Natural killer cell (primary cell): ENCODE measurements around the gene ILK. TPM values are rescaled to one million over a fixed set of nuclear protein-coding genes. Genes with fewer than 3 reads are reported as not detected.

ENCODE experiments used
- ATAC-seq, 3 donors: fragments of 150-1000 bp in 2 of 3; fragments of 200-7000 bp in 1 of 3; cut with Tn5 transposase; 1 replicate in 1 of 3; 2 replicates in 2 of 3; pipeline ENCODE4 v1.10.0; 2021; ENCODE audit warnings: mild to moderate bottlenecking in 2 of 3, moderate library complexity in 2 of 3
- DNase-seq, 2 donors: peaks; one replicate each; pipeline versions ENCODE4 v3.0.0 to v3.0.0-alpha.2; 2013 to 2021; ENCODE audit warnings: mixed read lengths in 1 of 2
- H3K27ac ChIP-seq: one replicate; pipeline ENCODE4 v1.5.1; 2013; ENCODE audit warnings: mild to moderate bottlenecking, low read length
- H3K27me3 ChIP-seq: one replicate; pipeline ENCODE4 v1.6.1; 2013; ENCODE audit warnings: low read length; ENCODE audit not compliant: control insufficient read depth, insufficient read depth
- H3K36me3 ChIP-seq: one replicate; pipeline ENCODE4 v1.6.1; 2013; ENCODE audit warnings: low read length; ENCODE audit not compliant: control insufficient read depth, insufficient read depth
- H3K4me1 ChIP-seq: one replicate; pipeline ENCODE4 v1.6.1; 2013; ENCODE audit warnings: low read length; ENCODE audit not compliant: control insufficient read depth, insufficient read depth
- H3K4me3 ChIP-seq: one replicate; pipeline ENCODE4 v1.5.1; 2013; ENCODE audit warnings: low read length
- H3K9me3 ChIP-seq: one replicate; pipeline ENCODE4 v1.6.1; 2013; ENCODE audit warnings: low read length; ENCODE audit not compliant: control insufficient read depth, insufficient read depth
- H3K27ac Mint-ChIP-seq, 2 donors: one replicate each; pipeline ENCODE4 v1.8.0; 2022; ENCODE audit warnings: mild to moderate bottlenecking in 2 of 2, mixed read lengths in 2 of 2, moderate library complexity in 1 of 2
- H3K27me3 Mint-ChIP-seq, 2 donors: one replicate each; pipeline ENCODE4 v1.8.0; 2022; ENCODE audit warnings: low read depth in 2 of 2, mixed read lengths in 2 of 2
- H3K36me3 Mint-ChIP-seq: one replicate; pipeline ENCODE4 v1.8.0; 2022; ENCODE audit warnings: mixed read lengths
- H3K4me1 Mint-ChIP-seq, 2 donors: one replicate each; pipeline ENCODE4 v1.8.0; 2022; ENCODE audit warnings: mixed read lengths in 2 of 2
- H3K4me3 Mint-ChIP-seq: one replicate; pipeline ENCODE4 v1.8.0; 2022; ENCODE audit warnings: mild to moderate bottlenecking, moderate library complexity, mixed read lengths
- H3K9me3 Mint-ChIP-seq, 2 donors: one replicate each; pipeline ENCODE4 v1.8.0; 2022; ENCODE audit warnings: mixed read lengths in 2 of 2
- CTCF ChIP-seq: fragments of 200-600 bp; IDR thresholded peaks from one replicate; pipeline ENCODE4 v1.8.0; 2022; ENCODE audit warnings: antibody characterized with exemption
- WGBS: methylation state at CpG from one replicate; pipeline ENCODE4 v1.1.7; 2013; ENCODE audit warnings: missing lambda C conversion rate; ENCODE audit not compliant: insufficient coverage; 5-methylcytosine and 5-hydroxymethylcytosine counted together
- intact Hi-C: fragments of 100-400 bp; cut with micrococcal nuclease; formaldehyde crosslinking; loops from one replicate; pipeline ENCODE4 v1.14.2; 2022
- total RNA-seq, 4 donors: library from RNA; stranded (reverse); fragments of 120-200 nt in 1 of 4; gene quantifications; one replicate each; pipeline versions ENCODE4 v1.2.3 to v1.2.4, GENCODE V29; 2013 to 2022

The ILK gene
- total RNA-seq, 3 donors from 2014 or later (not counting 1 experiment from before 2014, with no cell fraction given) = 109 to 145 (median 142) TPM

- intact Hi-C loops = loop anchor here (2.0 to 10.0 kb wide), 2 partner anchors 126 to 138 kb away; partner anchors contain the start of genes ARFIP2 and TIMM10B
- H3K36me3 ChIP-seq = peaks cover 38% of the 10 kb centered on the region
- peaks cover 76% of the 10 kb centered on the region for H3K4me1 ChIP-seq
- Mint-ChIP-seq H3K9me3 (no peaks in the 10 kb centered on the region), H3K27me3 (no peaks in the 10 kb centered on the region), H3K36me3 (no peaks in the 10 kb centered on the region), H3K4me3 (peak overlapping the region; percentile 72), H3K27ac (no peak overlapping the region), H3K4me1 (peaks cover 42 to 45% of the 10 kb centered on the region in 2 donors)
- peak overlapping the region; percentile 90 for H3K27ac ChIP-seq
- no peaks in the 10 kb centered on the region for H3K27me3 ChIP-seq
- 22% methylated on average over 11 of the region's 11 CpGs for whole genome bisulfite sequencing
- TF ChIP-seq CTCF = no peak
- peak; percentile 70 to 74 for DNase-seq
- ATAC-seq = peak; percentile 46 to 64 (median 56)
- H3K9me3 ChIP-seq = no peaks in the 10 kb centered on the region
- H3K4me3 ChIP-seq = peak overlapping the region; percentile 9
These were observed 3.1 kb downstream of the ILK start for GRCh38 chr11:6606471-6607189.

GRCh38 chr11:6607190-6607795 is 3.7 kb downstream of the ILK start:
- Mint-ChIP-seq H3K27ac (no peak overlapping the region), H3K4me1 (peaks cover 42 to 45% of the 10 kb centered on the region in 2 donors), H3K4me3 (peak overlapping the region; percentile 72), H3K9me3 (no peaks in the 10 kb centered on the region), H3K27me3 (no peaks in the 10 kb centered on the region), H3K36me3 (no peaks in the 10 kb centered on the region)
- DNase-seq = peak in 1 of 2 donors; percentile 28
- Histone ChIP-seq H3K4me1 (peaks cover 71% of the 10 kb centered on the region), H3K36me3 (peaks cover 38% of the 10 kb centered on the region), H3K4me3 (no peak overlapping the region), H3K27ac (peak overlapping the region; percentile 90), H3K9me3 (no peaks in the 10 kb centered on the region), H3K27me3 (no peaks in the 10 kb centered on the region)
- TF ChIP-seq CTCF = no peak
- intact Hi-C loops = loop anchor here (2.0 to 10.0 kb wide), 2 partner anchors 126 to 138 kb away; partner anchors contain the start of genes ARFIP2 and TIMM10B
- no peak for ATAC-seq

GRCh38 chr11:6608011-6608410 is 4.4 kb downstream of the ILK start:
- no peak for TF ChIP-seq CTCF
- Histone ChIP-seq H3K36me3 (peaks cover 38% of the 10 kb centered on the region), H3K27me3 (no peaks in the 10 kb centered on the region), H3K4me1 (peaks cover 73% of the 10 kb centered on the region), H3K4me3 (no peak overlapping the region), H3K27ac (peak overlapping the region; percentile 90), H3K9me3 (no peaks in the 10 kb centered on the region)
- Mint-ChIP-seq H3K9me3 (no peaks in the 10 kb centered on the region), H3K4me1 (peaks cover 42 to 45% of the 10 kb centered on the region in 2 donors), H3K4me3 (no peak overlapping the region), H3K36me3 (no peaks in the 10 kb centered on the region), H3K27me3 (no peaks in the 10 kb centered on the region), H3K27ac (no peak overlapping the region)
- ATAC-seq = no peak
- WGBS = 96% methylated on average over 9 of the region's 9 CpGs
- no peak for DNase-seq
- intact Hi-C loops = loop anchor here (10.0 kb wide), 1 partner anchor 137 kb away; no protein-coding TSS in a partner anchor
